GM19468 (cell line): ENCODE measurements around the gene GOLGB1.
"Not testable (repeated sequence)": the region's sequence is repeated elsewhere in the genome, so short reads cannot be mapped to it uniquely, and the experiment has no call there.

Source experiments
- ATAC-seq: cut with Tn5 transposase; IDR thresholded peaks from one replicate; pipeline ENCODE4 v1.9.1; 2021; ENCODE audit warnings: mild to moderate bottlenecking, moderate library complexity, moderate number of reproducible peaks; ENCODE audit not compliant: unreplicated experiment; ENCODE audit errors: extremely low read depth

GOLGB1 gene

GRCh38 chr3:121748680-121749275 is 763 bp downstream of the GOLGB1 start:
- ATAC-seq = no peak

GRCh38 chr3:121747976-121748375 is 1.6 kb downstream of the GOLGB1 start:
- ATAC-seq = no peak

GRCh38 chr3:121743106-121743505 is 6.4 kb downstream of the GOLGB1 start:
- ATAC-seq = not testable (repeated sequence)

- ATAC-seq = no peak
Measured at GRCh38 chr3:121740896-121741295, 8.6 kb downstream of the GOLGB1 start.

- no peak for ATAC-seq
Measured at GRCh38 chr3:121739902-121740301, 9.6 kb downstream of the GOLGB1 start.

- no peak for ATAC-seq
Measured at GRCh38 chr3:121737644-121738043, 11.9 kb downstream of the GOLGB1 start.

GRCh38 chr3:121736112-121736511 is 13.4 kb downstream of the GOLGB1 start:
- no peak for ATAC-seq

- peak; percentile 57 for ATAC-seq
Measured at GRCh38 chr3:121735047-121735696, 14.4 kb downstream of the GOLGB1 start.

GRCh38 chr3:121730940-121731687 is 18.4 kb downstream of the GOLGB1 start:
- ATAC-seq = no peak

GRCh38 chr3:121724130-121724529 is 25.4 kb downstream of the GOLGB1 start:
- ATAC-seq = peak; percentile 80

- ATAC-seq = no peak
Measured at GRCh38 chr3:121723485-121723884, 26.1 kb downstream of the GOLGB1 start.

- no peak for ATAC-seq
Measured at GRCh38 chr3:121722411-121722810, 27.1 kb downstream of the GOLGB1 start.

GRCh38 chr3:121720163-121720562 is 29.4 kb downstream of the GOLGB1 start:
- ATAC-seq = no peak

GRCh38 chr3:121719423-121719822 is 30.1 kb downstream of the GOLGB1 start:
- no peak for ATAC-seq

- no peak for ATAC-seq
Measured at GRCh38 chr3:121718205-121718846, 31.2 kb downstream of the GOLGB1 start.

GRCh38 chr3:121710347-121710746 is 39.2 kb downstream of the GOLGB1 start:
- no peak for ATAC-seq

- no peak for ATAC-seq
Measured at GRCh38 chr3:121707531-121708273, 41.8 kb downstream of the GOLGB1 start.

- no peak for ATAC-seq
Measured at GRCh38 chr3:121705541-121705940, 44.0 kb downstream of the GOLGB1 start.

GRCh38 chr3:121703973-121704372 is 45.6 kb downstream of the GOLGB1 start:
- ATAC-seq = no peak

- no peak for ATAC-seq
Measured at GRCh38 chr3:121698901-121699300, 50.6 kb downstream of the GOLGB1 start.
